ENCODE results near the gene STRADA. TPM values are rescaled to one million over a fixed set of nuclear protein-coding genes. Genes with fewer than 3 reads are reported as not detected.

The STRADA gene
- total and polyA plus RNA-seq, 10 of the 15 experiments (the other 5 are each of a cell fraction or from before 2014, with no cell fraction given), result 13.3 to 54.1 (median 44.0) TPM

DNA sequence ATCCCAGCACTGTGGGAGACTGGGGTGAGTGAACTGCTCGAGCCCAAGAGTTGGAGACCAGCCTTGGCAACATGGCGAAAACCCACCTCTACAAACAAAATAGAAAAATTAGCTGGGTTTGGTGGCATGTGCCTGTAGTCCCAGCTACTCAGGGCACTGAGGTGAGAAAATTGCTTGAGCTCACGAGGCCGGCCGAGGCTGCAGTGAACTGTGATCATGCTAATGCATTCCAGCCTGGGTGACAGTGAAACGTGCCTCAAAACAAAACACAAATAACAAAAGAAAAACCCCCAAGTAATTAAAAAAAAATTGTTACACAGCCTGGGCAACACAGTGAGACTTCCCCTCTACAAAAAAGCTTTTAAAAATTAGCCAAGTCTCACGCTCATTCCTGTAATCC lies 26.8 kb upstream of the STRADA start:
- Histone ChIP-seq H4K20me1 (ENCODE audit: control insufficient read depth, insufficient read depth) (peaks cover 3% of the 10 kb centered on the region; the same call in 1 of the 2 replicates), H3K4me3 (no peak overlapping the region), H3K4me1 (ENCODE audit: control insufficient read depth, insufficient read depth, low read length) (no peaks in the 10 kb centered on the region; the same call in 1 of the 2 replicates), H3K27me3 (replicated peaks in 1 of 2; ENCODE audit: control insufficient read depth in 2 of 2, insufficient read depth in 2 of 2, low read length in 1 of 2) (no peaks in the 10 kb centered on the region), H3K36me3 (ENCODE audit: control insufficient read depth in 2 of 2, insufficient read depth in 2 of 2, low read length in 1 of 2) (peaks cover 0 to under 1% of the 10 kb centered on the region in 2 experiments; a peak in 2 of 4 replicates), H3K79me2 (ENCODE audit: control insufficient read depth, insufficient read depth, low read length) (peaks cover 75% of the 10 kb centered on the region), H2AFZ (ENCODE audit: control insufficient read depth, low read depth, low read length) (no peak overlapping the region), H3K27ac (ENCODE audit: control insufficient read depth, insufficient read depth) (no peak overlapping the region), H3K4me2 (ENCODE audit: control insufficient read depth, insufficient read depth) (0 out of 2 replicates have a peak overlapping the region, but pooled peaks have one; percentile 15), H3K9ac (ENCODE audit: control insufficient read depth, insufficient read depth, low read length) (no peak overlapping the region), H3K9me3 (replicated peaks; ENCODE audit: control insufficient read depth, insufficient read depth, low read length) (no peaks in the 10 kb centered on the region)
- FAIRE-seq (no peak), ATAC-seq (no peak), DNase-seq (ENCODE audit: low read depth, low spot score) (no peak)
- in situ Hi-C loops (cut with MboI), result no loop called here
- ChIA-PET CTCF (interaction anchor here (0.6 to 2.1 kb wide), 9 partner anchors 16 to 146 kb away, joined by 3 to 8 read pairs (median 4); partner anchors contain the start of gene MAP3K3), POLR2A (interaction anchor here (0.6 to 2.5 kb wide), 11 partner anchors 16 to 147 kb away, joined by 3 to 21 read pairs (median 4); no protein-coding TSS in a partner anchor), RAD21 (ENCODE audit: unreplicated experiment) (interaction anchor here (0.8 to 2.2 kb wide), 3 partner anchors 15 to 71 kb away, joined by 3 to 12 read pairs (median 11); partner anchors contain the start of gene STRADA), SMC1A (ENCODE audit: uncharacterized antibody, unreplicated experiment) (interaction anchor here (0.9 to 2.5 kb wide), 8 partner anchors 11 to 70 kb away, joined by 3 to 10 read pairs (median 3); partner anchors contain the start of gene STRADA)
- no TSS peak for BruUV-seq (replicated peaks)
- intact Hi-C loops (cut with micrococcal nuclease; ENCODE audit: unreplicated experiment), result no loop called here
- peak; percentile 46 to 60; a peak in 2 of 4 replicates for TF ChIP-seq BHLHE40 (IDR thresholded peaks at IDR 0.05; ENCODE audit: borderline replicate concordance in 1 of 2, low read depth in 2 of 2, low read length in 1 of 2)
- no peak for TF ChIP-seq LARP7 (IDR thresholded peaks at IDR 0.05)
- WGBS (ENCODE audit: insufficient coverage, insufficient replicate concordance, low lambda C conversion rate, missing lambda C conversion rate), result 85% methylated on average over 7 of the region's 7 CpGs

DNA sequence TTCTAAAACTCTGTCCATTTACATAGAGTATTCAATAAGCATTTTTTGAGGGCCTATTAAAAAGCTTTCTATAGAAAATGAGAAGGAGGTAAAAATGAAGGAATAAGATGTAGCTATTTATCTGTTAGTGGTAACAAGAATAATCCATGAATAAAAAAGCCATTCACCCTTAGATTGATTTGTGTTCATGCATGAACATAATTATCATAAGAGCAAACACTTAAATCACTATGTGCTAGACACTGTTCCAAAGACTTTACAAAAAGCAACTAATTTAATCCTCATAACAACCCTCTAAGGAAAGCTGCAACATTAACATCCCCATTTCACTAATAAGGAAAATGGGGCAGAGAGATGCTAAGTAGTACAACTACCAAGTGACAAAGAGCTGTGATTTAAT lies 25.2 kb upstream of the STRADA start:
- ChIA-PET POLR2A (interaction anchor here (1.0 to 1.3 kb wide), 3 partner anchors 11 to 26 kb away, joined by 5 to 6 read pairs (median 5); no protein-coding TSS in a partner anchor), RAD21 (ENCODE audit: unreplicated experiment) (interaction anchor here (0.6 to 1.2 kb wide), 4 partner anchors 14 to 74 kb away, joined by 3 to 4 read pairs (median 3); partner anchors contain the start of gene STRADA), SMC1A (ENCODE audit: uncharacterized antibody, unreplicated experiment) (interaction anchor here (0.6 to 1.3 kb wide), 7 partner anchors 8 to 24 kb away, joined by 3 to 5 read pairs (median 3); no protein-coding TSS in a partner anchor), CTCF (interaction anchor here (0.8 to 1.6 kb wide), 6 partner anchors 8 to 82 kb away, joined by 3 to 7 read pairs (median 3); no protein-coding TSS in a partner anchor)
- Histone ChIP-seq H2AFZ (ENCODE audit: control insufficient read depth, low read depth, low read length) (no peak overlapping the region), H3K9me3 (replicated peaks; ENCODE audit: control insufficient read depth, insufficient read depth, low read length) (no peaks in the 10 kb centered on the region), H4K20me1 (ENCODE audit: control insufficient read depth, insufficient read depth) (peaks cover 3% of the 10 kb centered on the region; the same call in 1 of the 2 replicates), H3K27ac (ENCODE audit: control insufficient read depth, insufficient read depth) (no peak overlapping the region), H3K36me3 (ENCODE audit: control insufficient read depth in 2 of 2, insufficient read depth in 2 of 2, low read length in 1 of 2) (peaks cover 1 to 5% of the 10 kb centered on the region in 2 experiments; a peak in 3 of 4 replicates), H3K4me3 (no peak overlapping the region), H3K27me3 (replicated peaks in 1 of 2; ENCODE audit: control insufficient read depth in 2 of 2, insufficient read depth in 2 of 2, low read length in 1 of 2) (no peaks in the 10 kb centered on the region), H3K9ac (ENCODE audit: control insufficient read depth, insufficient read depth, low read length) (no peak overlapping the region), H3K79me2 (ENCODE audit: control insufficient read depth, insufficient read depth, low read length) (peaks cover 61% of the 10 kb centered on the region), H3K4me1 (ENCODE audit: control insufficient read depth, insufficient read depth, low read length) (no peaks in the 10 kb centered on the region; the same call in 1 of the 2 replicates), H3K4me2 (ENCODE audit: control insufficient read depth, insufficient read depth) (peak overlapping the region; percentile 11)
- BruUV-seq (replicated peaks), result no TSS peak
- DNase-seq (ENCODE audit: low read depth, low spot score) (no peak), ATAC-seq (no peak; the same call in 2 of the 3 replicates), FAIRE-seq (no peak)
- in situ Hi-C loops (cut with MboI), result no loop called here
- intact Hi-C loops (cut with micrococcal nuclease; ENCODE audit: unreplicated experiment), result no loop called here
- no peak for TF ChIP-seq SP1 (IDR thresholded peaks at IDR 0.05; ENCODE audit: low read depth, low read length)
- no peak for TF ChIP-seq TCF12 (IDR thresholded peaks at IDR 0.05; ENCODE audit: low read depth, low read length)
- TF ChIP-seq, protein P1, sequence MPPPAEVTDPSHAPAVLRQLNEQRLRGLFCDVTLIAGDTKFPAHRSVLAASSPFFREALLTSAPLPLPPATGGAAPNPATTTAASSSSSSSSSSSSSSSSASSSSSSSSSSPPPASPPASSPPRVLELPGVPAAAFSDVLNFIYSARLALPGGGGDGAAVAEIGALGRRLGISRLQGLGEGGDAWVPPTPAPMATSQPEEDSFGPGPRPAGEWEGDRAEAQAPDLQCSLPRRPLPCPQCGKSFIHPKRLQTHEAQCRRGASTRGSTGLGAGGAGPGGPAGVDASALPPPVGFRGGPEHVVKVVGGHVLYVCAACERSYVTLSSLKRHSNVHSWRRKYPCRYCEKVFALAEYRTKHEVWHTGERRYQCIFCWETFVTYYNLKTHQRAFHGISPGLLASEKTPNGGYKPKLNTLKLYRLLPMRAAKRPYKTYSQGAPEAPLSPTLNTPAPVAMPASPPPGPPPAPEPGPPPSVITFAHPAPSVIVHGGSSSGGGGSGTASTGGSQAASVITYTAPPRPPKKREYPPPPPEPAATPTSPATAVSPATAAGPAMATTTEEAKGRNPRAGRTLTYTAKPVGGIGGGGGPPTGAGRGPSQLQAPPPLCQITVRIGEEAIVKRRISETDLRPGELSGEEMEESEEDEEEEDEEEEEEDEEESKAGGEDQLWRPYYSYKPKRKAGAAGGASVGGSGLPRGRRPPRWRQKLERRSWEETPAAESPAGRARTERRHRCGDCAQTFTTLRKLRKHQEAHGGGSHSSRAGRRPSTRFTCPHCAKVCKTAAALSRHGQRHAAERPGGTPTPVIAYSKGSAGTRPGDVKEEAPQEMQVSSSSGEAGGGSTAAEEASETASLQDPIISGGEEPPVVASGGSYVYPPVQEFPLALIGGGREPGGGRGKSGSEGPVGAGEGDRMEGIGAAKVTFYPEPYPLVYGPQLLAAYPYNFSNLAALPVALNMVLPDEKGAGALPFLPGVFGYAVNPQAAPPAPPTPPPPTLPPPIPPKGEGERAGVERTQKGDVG (CRISPR knock-in tag; IDR thresholded peaks at IDR 0.05), result no peak
- no peak for TF ChIP-seq SUZ12 (IDR thresholded peaks at IDR 0.05; ENCODE audit: unreplicated experiment)
- TF ChIP-seq HDAC6 (IDR thresholded peaks at IDR 0.05; ENCODE audit: unreplicated experiment), result no peak
- no peak for TF ChIP-seq SMARCA5 (IDR thresholded peaks at IDR 0.05)
- TF ChIP-seq, protein P2, sequence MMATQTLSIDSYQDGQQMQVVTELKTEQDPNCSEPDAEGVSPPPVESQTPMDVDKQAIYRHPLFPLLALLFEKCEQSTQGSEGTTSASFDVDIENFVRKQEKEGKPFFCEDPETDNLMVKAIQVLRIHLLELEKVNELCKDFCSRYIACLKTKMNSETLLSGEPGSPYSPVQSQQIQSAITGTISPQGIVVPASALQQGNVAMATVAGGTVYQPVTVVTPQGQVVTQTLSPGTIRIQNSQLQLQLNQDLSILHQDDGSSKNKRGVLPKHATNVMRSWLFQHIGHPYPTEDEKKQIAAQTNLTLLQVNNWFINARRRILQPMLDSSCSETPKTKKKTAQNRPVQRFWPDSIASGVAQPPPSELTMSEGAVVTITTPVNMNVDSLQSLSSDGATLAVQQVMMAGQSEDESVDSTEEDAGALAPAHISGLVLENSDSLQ (IDR thresholded peaks at IDR 0.05), result no peak
- TF ChIP-seq STAT3 (IDR thresholded peaks at IDR 0.05; ENCODE audit: low read depth, low read length), result no peak
